Gastrocnemius medialis (tissue), 4 donors: ENCODE results near the gene FRMPD4.

Source experiments
- POLR2A ChIP-seq, 2 donors: fragments of 450-650 bp; IDR thresholded peaks; one replicate each; pipeline ENCODE4 v1.6.1; 2017; ENCODE audit warnings: antibody characterized with exemption in 2 of 2, mild to moderate bottlenecking in 2 of 2, moderate library complexity in 2 of 2
- TF ChIP-seq, protein P1 (sequence below), 5 experiments: fragments of 450-650 bp in 3 of 5; fragments of 200-600 bp in 2 of 5; sonication (generic) in 2 of 5; IDR thresholded peaks in 4 of 5; conservative IDR thresholded peaks in 1 of 5; 1 replicate in 4 of 5; 2 replicates in 1 of 5; pipeline ENCODE4 v1.5.1; 2016 to 2019; ENCODE audit warnings: antibody characterized with exemption in 5 of 5, mild to moderate bottlenecking in 3 of 5, moderate library complexity in 3 of 5

DNA sequence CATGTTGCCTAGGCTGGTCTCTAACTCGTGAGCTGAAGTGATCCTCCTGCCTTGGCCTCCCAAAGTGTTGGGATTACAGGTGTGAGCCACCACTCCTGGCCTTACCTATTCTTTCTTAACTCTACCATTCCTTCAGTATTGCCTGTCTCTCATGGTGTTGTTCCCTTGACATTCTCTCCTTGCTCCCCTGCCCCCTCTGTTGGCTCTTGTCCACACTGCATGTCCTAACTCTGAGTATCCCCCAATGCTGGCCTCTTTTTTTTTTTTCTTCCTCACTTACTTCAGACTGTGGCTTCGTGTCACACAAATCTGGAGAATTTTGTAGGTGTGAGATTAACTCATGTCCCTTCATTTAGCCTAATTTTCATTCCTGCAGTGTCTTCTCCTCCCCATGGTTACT is 22.9 kb upstream of the FRMPD4 start:
- TF ChIP-seq, protein P1, sequence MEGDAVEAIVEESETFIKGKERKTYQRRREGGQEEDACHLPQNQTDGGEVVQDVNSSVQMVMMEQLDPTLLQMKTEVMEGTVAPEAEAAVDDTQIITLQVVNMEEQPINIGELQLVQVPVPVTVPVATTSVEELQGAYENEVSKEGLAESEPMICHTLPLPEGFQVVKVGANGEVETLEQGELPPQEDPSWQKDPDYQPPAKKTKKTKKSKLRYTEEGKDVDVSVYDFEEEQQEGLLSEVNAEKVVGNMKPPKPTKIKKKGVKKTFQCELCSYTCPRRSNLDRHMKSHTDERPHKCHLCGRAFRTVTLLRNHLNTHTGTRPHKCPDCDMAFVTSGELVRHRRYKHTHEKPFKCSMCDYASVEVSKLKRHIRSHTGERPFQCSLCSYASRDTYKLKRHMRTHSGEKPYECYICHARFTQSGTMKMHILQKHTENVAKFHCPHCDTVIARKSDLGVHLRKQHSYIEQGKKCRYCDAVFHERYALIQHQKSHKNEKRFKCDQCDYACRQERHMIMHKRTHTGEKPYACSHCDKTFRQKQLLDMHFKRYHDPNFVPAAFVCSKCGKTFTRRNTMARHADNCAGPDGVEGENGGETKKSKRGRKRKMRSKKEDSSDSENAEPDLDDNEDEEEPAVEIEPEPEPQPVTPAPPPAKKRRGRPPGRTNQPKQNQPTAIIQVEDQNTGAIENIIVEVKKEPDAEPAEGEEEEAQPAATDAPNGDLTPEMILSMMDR (IDR thresholded peaks at IDR 0.05 in 4 of 5, conservative IDR thresholded peaks at IDR 0.05 in 1 of 5) = no peak
- TF ChIP-seq POLR2A (IDR thresholded peaks at IDR 0.05) = no peak
